PFSK-1 (cell line): ENCODE data around the gene MAP2K7.

Experiments
- POLR2AphosphoS5 ChIP-seq: IDR thresholded peaks from 2 replicates; pipeline ENCODE4 v1.6.1; 2012; ENCODE audit warnings: low read depth, mild to moderate bottlenecking, control low read depth, low read length, moderate library complexity
- TAF1 ChIP-seq: IDR thresholded peaks from 2 replicates; pipeline ENCODE4 v1.6.1; 2012; ENCODE audit warnings: low read length, control low read depth, borderline replicate concordance; ENCODE audit not compliant: insufficient read depth

DNA sequence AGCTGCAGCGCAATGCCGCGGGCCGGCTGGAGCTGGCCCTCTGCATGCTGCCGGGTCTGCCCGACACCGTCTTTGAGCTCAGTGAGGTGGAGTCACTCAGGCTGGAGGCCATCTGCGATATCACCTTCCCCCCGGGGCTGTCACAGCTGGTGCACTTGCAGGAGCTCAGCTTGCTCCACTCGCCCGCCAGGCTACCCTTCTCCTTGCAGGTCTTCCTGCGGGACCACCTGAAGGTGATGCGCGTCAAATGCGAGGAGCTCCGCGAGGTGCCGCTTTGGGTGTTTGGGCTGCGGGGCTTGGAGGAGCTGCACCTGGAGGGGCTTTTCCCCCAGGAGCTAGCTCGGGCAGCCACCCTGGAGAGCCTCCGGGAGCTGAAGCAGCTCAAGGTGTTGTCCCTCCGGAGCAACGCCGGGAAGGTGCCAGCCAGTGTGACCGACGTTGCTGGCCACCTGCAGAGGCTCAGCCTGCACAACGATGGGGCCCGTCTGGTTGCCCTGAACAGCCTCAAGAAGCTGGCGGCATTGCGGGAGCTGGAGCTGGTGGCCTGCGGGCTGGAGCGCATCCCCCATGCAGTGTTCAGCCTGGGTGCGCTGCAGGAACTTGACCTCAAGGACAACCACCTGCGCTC lies 3.8 kb upstream of the MAP2K7 start:
- no peak for TF ChIP-seq TAF1
- no peak for TF ChIP-seq POLR2AphosphoS5
